Measurements from ENCODE around the gene DCXR.

DNA sequence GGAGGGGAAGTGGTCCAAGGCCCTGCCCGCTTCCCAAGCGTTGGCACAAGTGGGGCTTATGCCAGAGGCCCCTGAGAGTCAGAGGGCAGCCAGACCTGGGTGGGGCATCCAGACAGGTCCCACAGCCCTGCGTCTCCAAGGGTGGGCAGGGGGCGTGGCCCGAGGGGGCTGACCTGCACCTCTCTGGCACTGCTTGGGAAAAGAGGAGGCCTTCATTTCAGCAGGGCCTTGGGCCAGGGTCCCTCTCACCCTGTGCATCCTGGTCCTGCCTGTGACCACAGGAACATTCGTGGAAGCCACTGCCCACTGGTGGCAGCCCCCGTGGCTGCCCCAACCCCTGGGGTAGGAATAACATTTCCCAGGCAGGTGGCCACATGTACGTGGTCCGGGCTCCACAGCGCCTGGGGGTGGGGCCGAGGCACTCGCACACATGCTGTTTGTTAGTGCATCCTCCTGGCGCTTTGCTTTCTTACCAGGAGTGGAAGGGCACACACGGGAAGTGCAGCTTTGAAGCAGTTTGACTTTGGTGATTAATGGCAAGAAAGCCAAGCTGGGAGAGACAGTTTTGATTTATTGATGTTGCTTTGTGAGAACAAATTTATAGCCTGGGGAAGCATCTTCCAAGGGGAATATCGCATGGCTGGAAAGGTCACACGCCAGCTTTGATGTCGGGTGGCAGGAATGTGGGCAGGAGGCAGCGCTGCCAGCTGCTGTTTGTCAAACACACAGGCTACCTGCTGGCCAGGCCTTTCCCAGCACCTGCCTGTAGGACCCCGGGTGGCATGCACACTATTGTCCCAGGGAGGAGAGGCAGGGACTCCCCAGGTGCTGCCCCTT is 19.1 kb downstream of the DCXR start:
- TF ChIP-seq, protein P1, sequence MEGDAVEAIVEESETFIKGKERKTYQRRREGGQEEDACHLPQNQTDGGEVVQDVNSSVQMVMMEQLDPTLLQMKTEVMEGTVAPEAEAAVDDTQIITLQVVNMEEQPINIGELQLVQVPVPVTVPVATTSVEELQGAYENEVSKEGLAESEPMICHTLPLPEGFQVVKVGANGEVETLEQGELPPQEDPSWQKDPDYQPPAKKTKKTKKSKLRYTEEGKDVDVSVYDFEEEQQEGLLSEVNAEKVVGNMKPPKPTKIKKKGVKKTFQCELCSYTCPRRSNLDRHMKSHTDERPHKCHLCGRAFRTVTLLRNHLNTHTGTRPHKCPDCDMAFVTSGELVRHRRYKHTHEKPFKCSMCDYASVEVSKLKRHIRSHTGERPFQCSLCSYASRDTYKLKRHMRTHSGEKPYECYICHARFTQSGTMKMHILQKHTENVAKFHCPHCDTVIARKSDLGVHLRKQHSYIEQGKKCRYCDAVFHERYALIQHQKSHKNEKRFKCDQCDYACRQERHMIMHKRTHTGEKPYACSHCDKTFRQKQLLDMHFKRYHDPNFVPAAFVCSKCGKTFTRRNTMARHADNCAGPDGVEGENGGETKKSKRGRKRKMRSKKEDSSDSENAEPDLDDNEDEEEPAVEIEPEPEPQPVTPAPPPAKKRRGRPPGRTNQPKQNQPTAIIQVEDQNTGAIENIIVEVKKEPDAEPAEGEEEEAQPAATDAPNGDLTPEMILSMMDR (conservative IDR thresholded peaks at IDR 0.05; ENCODE audit: low read depth in 2 of 2), result no peak
- TF ChIP-seq EZH2 (IDR thresholded peaks at IDR 0.05; ENCODE audit: low read depth, unreplicated experiment) (no peak), POLR2AphosphoS5 (IDR thresholded peaks at IDR 0.05; ENCODE audit: low read depth) (no peak), CREB1 (CRISPR knock-in tag; IDR thresholded peaks at IDR 0.05; ENCODE audit: low read depth) (no peak)
- TF ChIP-seq, protein P2, sequence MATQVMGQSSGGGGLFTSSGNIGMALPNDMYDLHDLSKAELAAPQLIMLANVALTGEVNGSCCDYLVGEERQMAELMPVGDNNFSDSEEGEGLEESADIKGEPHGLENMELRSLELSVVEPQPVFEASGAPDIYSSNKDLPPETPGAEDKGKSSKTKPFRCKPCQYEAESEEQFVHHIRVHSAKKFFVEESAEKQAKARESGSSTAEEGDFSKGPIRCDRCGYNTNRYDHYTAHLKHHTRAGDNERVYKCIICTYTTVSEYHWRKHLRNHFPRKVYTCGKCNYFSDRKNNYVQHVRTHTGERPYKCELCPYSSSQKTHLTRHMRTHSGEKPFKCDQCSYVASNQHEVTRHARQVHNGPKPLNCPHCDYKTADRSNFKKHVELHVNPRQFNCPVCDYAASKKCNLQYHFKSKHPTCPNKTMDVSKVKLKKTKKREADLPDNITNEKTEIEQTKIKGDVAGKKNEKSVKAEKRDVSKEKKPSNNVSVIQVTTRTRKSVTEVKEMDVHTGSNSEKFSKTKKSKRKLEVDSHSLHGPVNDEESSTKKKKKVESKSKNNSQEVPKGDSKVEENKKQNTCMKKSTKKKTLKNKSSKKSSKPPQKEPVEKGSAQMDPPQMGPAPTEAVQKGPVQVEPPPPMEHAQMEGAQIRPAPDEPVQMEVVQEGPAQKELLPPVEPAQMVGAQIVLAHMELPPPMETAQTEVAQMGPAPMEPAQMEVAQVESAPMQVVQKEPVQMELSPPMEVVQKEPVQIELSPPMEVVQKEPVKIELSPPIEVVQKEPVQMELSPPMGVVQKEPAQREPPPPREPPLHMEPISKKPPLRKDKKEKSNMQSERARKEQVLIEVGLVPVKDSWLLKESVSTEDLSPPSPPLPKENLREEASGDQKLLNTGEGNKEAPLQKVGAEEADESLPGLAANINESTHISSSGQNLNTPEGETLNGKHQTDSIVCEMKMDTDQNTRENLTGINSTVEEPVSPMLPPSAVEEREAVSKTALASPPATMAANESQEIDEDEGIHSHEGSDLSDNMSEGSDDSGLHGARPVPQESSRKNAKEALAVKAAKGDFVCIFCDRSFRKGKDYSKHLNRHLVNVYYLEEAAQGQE (IDR thresholded peaks at IDR 0.05; ENCODE audit: unreplicated experiment), result no peak

Measured in GM23338 (cell line).